Measurements from ENCODE around the gene COBL.

GRCh38 chr7:51295440-51296245 lies 21.0 kb downstream of the COBL start:
- TF ChIP-seq TAF1 (IDR thresholded peaks at IDR 0.05; ENCODE audit: borderline replicate concordance, low read depth, low read length): no peak
- no peak for TF ChIP-seq POLR2A (IDR thresholded peaks at IDR 0.05; ENCODE audit: low read depth, low read length)

Data from GM12892 (cell line).